Right lobe of liver (tissue), 6 donors: Measurements from ENCODE around the gene YWHAB. TPM values are rescaled to one million over a fixed set of nuclear protein-coding genes. Genes with fewer than 3 reads are reported as not detected.
A peak's percentile ranks its signal among the peaks of the same experiment; 100 is the strongest.

Experiments used
- ATAC-seq, 4 donors: fragments of 200-7000 bp; cut with Tn5 transposase; one replicate each; pipeline ENCODE4 v1.9.1; 2020; ENCODE audit warnings: mild to moderate bottlenecking in 4 of 4, moderate library complexity in 4 of 4
- DNase-seq, 3 donors: peaks; one replicate each; pipeline ENCODE4 v3.0.0-alpha.2; 2020
- H3K27ac ChIP-seq, 3 donors: fragments of 200-600 bp; one replicate each; pipeline ENCODE4 v1.8.0; 2022
- H3K27me3 ChIP-seq, 2 donors: fragments of 200-600 bp; one replicate each; pipeline ENCODE4 v1.8.0; 2022
- H3K36me3 ChIP-seq, 4 donors: fragments of 200-600 bp; sonication (generic) in 1 of 4; one replicate each; pipeline versions ENCODE4 v1.5.1 to v1.8.0; 2017 to 2022; ENCODE audit warnings: control low read depth in 1 of 4
- H3K4me1 ChIP-seq, 4 donors: fragments of 200-600 bp; sonication (generic) in 1 of 4; one replicate each; pipeline versions ENCODE4 v1.5.1 to v1.8.0; 2017 to 2022; ENCODE audit warnings: control low read depth in 1 of 4
- H3K4me3 ChIP-seq, 3 donors: fragments of 200-600 bp; one replicate each; pipeline ENCODE4 v1.8.0; 2022
- H3K9me3 ChIP-seq, 4 donors: fragments of 200-600 bp; sonication (generic) in 1 of 4; one replicate each; pipeline versions ENCODE4 v1.5.1 to v1.8.0; 2017 to 2022; ENCODE audit warnings: control low read depth in 1 of 4
- POLR2A ChIP-seq: fragments of 450-650 bp; IDR thresholded peaks from one replicate; pipeline ENCODE4 v1.6.1; 2017; ENCODE audit warnings: antibody characterized with exemption, mild to moderate bottlenecking
- WGBS: methylation state at CpG from one replicate; pipeline ENCODE4 v1.1.6; 2018; ENCODE audit warnings: low coverage, low lambda C conversion rate; ENCODE audit not compliant: insufficient coverage; ENCODE audit errors: missing lambda C conversion rate; 5-methylcytosine and 5-hydroxymethylcytosine counted together
- intact Hi-C, 2 donors: fragments of 100-400 bp; cut with DNase I; formaldehyde crosslinking; loops; one replicate each; pipeline versions ENCODE4 v1.11.2 to v1.14.1; 2022
- total RNA-seq, 6 experiments: library from RNA; depleted of rRNA in 2 of 6; stranded (reverse); fragments of >200 nt in 2 of 6; fragmentation: NEBNext Ultra II Directional in 3 of 6; extraction: Animal tissue kit (Norgen Biotek cat#: 25700) in 3 of 6; gene quantifications; one replicate each; pipeline versions ENCODE4 v1.1.0 to v1.2.4, GENCODE V29; 2016 to 2023
- TF ChIP-seq, protein P1 (sequence below), 4 donors: fragments of 200-600 bp in 3 of 4; fragments of 450-650 bp in 1 of 4; IDR thresholded peaks; one replicate each; pipeline versions ENCODE4 v1.5.1 to v1.8.0; 2016 to 2022; ENCODE audit warnings: antibody characterized with exemption in 4 of 4, mild to moderate bottlenecking in 2 of 4
- donor health status: DM: no; HTN: yes; CAD: no.
- donor health status: DM: no; HTN: no; CAD: no.
- donor health status: DM: no; HTN: no; CAD: no.
- donor health status: DM: no; HTN: yes; CAD: no.
- donor health status: DM: no; HTN: yes; CAD: no.

The YWHAB gene
- total RNA-seq, 6 experiments from 2014 or later, result 48.7 to 71.1 (median 54.5) TPM

DNA sequence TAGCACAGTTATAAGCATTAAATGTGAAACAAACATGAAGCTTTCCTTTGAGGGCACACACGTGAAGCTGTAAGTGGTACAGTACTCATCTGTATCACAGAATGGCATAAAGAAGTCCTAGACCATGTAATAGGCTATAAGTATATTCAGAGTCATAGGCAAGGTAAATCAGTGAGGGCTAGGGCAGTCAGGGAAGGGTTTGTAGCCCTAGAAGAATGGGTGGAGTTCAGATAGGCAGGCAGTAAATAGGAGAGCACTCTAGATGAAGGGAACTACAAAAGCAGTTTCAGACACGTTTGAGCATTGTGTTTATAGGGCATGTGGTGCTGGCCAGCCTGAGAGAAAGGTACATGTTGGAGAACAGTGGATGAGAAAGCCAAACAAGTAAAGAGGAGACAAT lies 9.5 kb downstream of the YWHAB start:
- 51% methylated on average over 2 of the region's 2 CpGs for WGBS
- no peak for ATAC-seq

DNA sequence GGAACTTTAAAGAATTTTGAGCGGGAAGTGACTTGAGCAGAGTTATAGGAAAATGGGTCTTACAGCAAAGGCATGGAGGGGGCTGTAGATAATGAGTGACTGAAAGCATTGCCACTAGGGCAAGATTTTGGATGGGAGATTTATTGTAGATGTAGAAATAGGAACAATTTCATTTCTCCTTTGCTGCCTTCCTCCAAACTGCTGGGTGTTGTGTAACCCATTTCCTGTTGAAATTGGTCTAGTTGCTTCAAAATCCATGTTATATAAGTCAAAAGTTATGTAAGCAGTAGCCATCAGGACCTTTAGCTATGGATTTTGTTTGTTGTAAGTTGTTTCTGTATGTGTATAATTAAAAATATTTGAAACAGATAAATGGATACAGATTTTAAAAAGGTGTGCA lies 11.1 kb downstream of the YWHAB start:
- ATAC-seq, result peak in 3 of 4 donors; percentile 49 to 67 (median 55)
- peaks cover 0 to 21% (median 13%) of the 10 kb centered on the region in 4 donors for H3K4me1 ChIP-seq
- H3K27me3 ChIP-seq, result no peaks in the 10 kb centered on the region
- peak overlapping the region in 1 of 3 donors; percentile 25 for H3K27ac ChIP-seq
- no peak for TF ChIP-seq POLR2A
- TF ChIP-seq, protein P1, sequence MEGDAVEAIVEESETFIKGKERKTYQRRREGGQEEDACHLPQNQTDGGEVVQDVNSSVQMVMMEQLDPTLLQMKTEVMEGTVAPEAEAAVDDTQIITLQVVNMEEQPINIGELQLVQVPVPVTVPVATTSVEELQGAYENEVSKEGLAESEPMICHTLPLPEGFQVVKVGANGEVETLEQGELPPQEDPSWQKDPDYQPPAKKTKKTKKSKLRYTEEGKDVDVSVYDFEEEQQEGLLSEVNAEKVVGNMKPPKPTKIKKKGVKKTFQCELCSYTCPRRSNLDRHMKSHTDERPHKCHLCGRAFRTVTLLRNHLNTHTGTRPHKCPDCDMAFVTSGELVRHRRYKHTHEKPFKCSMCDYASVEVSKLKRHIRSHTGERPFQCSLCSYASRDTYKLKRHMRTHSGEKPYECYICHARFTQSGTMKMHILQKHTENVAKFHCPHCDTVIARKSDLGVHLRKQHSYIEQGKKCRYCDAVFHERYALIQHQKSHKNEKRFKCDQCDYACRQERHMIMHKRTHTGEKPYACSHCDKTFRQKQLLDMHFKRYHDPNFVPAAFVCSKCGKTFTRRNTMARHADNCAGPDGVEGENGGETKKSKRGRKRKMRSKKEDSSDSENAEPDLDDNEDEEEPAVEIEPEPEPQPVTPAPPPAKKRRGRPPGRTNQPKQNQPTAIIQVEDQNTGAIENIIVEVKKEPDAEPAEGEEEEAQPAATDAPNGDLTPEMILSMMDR (IDR thresholded peaks at IDR 0.05), result no peak
- 50% methylated on average over 1 of the region's 1 CpG for WGBS
- peaks cover 0 to 2% (median 0%) of the 10 kb centered on the region in 4 donors for H3K36me3 ChIP-seq
- no peaks in the 10 kb centered on the region for H3K9me3 ChIP-seq
- H3K4me3 ChIP-seq, result no peak overlapping the region
- no peak for DNase-seq
- intact Hi-C loops, result no loop called here

More for the DNA sequence above, 9.5 kb downstream of the YWHAB start:
- Histone ChIP-seq H3K27ac (no peak overlapping the region), H3K4me3 (no peak overlapping the region), H3K36me3 (no peaks in the 10 kb centered on the region), H3K9me3 (no peaks in the 10 kb centered on the region), H3K4me1 (peaks cover 0 to 23% (median 13%) of the 10 kb centered on the region in 4 donors), H3K27me3 (no peaks in the 10 kb centered on the region)
- no peak for DNase-seq
- TF ChIP-seq, protein P1 (IDR thresholded peaks at IDR 0.05), result no peak
- TF ChIP-seq POLR2A, result no peak
- intact Hi-C loops, result no loop called here

DNA sequence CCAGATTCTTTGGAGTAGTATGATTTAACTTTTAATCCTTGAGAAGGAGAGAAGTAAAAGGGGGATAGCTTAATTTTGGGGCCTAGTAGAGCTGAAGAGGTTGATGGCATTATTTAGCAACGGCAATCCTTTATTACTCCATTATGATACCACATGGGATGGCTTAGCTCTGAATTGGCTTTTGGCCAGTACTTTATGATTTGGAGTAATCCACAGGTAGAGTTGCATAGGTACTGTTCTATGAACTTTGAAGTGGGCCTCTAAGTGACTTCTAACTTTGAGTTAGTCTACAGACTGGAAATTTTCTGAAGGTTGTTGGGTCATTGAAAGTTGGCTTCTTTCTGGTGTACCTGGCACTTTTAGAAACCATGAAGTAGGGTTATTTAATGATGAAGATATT lies 11.6 kb downstream of the YWHAB start:
- ATAC-seq (no peak), DNase-seq (no peak)
- peaks cover 0 to 8% (median 0%) of the 10 kb centered on the region in 4 donors for H3K36me3 ChIP-seq
- H3K4me1 ChIP-seq, result peaks cover 0 to 21% (median 13%) of the 10 kb centered on the region in 4 donors
- WGBS, result 69% methylated on average over 1 of the region's 1 CpG
- no peak overlapping the region for H3K4me3 ChIP-seq
- no peaks in the 10 kb centered on the region for H3K9me3 ChIP-seq
- TF ChIP-seq, protein P1 (IDR thresholded peaks at IDR 0.05), result no peak
- TF ChIP-seq POLR2A, result no peak
- H3K27ac ChIP-seq, result peak overlapping the region in 1 of 3 donors; percentile 25
- intact Hi-C loops, result no loop called here
- H3K27me3 ChIP-seq, result no peaks in the 10 kb centered on the region

DNA sequence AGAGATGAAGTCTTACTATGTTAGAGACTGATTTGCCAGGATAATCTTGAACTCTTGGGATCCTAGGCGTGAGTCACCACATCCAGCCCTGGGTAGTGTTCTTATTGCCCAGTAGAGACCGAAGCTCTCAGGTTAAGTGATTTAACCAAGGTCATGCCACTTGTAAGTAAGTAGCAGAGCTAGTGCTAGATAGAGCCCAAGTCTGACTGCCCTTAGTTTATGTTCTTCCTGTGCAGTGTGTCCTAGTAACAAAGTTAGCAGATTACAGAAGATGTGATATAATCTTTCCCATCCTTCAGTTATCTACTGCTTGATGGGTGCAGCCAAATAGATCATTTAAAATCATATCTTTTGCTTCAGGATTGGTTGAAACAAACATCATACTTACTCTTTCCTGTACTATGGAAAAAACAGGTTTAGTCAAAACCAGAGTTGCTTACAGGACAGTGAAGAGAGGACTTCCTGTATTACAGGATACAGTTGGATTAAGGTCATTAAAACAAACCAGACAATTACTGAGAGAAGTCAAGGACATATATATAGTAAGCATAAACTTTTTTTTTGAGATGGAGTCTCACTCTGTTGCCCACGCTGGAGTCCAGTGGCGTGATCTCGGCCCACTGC lies 14.8 kb downstream of the YWHAB start:
- 87% methylated on average over 5 of the region's 5 CpGs for WGBS
- TF ChIP-seq POLR2A, result no peak
- TF ChIP-seq, protein P1 (IDR thresholded peaks at IDR 0.05), result no peak
- no peak overlapping the region for H3K4me3 ChIP-seq
- ATAC-seq (no peak), DNase-seq (no peak)
- peaks cover 0 to 21% (median 13%) of the 10 kb centered on the region in 4 donors for H3K4me1 ChIP-seq
- intact Hi-C loops, result no loop called here
- H3K27ac ChIP-seq, result no peak overlapping the region
- H3K9me3 ChIP-seq, result no peaks in the 10 kb centered on the region
- H3K36me3 ChIP-seq, result peaks cover 0 to 40% (median 8%) of the 10 kb centered on the region in 4 donors
- H3K27me3 ChIP-seq, result no peaks in the 10 kb centered on the region
